HL-60/S4 (cell line): ENCODE results near the gene C16orf86.

Source experiments
- in situ Hi-C: fragments of 300-500 bp; cut with MboI; formaldehyde crosslinking; loops from 2 replicates; pipeline ENCODE4 v1.14.3; 2022; ENCODE audit warnings: low sequenced_read_pairs

The C16orf86 gene, protein sequence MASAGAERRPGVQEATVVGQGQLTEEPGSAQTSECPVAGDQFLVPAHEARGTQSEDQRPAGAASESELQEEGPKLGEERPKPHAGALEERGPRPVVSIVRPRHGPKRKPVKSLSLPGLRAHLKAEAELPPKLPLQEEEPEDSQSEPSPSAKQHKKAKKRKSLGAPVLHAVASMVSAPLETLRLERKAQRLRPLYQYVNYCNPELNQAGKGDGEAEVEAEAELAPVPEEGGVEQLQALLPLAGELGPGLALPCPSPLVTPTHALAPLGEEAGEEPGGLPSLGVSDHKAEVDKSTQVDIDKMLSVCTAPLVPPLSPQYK

DNA sequence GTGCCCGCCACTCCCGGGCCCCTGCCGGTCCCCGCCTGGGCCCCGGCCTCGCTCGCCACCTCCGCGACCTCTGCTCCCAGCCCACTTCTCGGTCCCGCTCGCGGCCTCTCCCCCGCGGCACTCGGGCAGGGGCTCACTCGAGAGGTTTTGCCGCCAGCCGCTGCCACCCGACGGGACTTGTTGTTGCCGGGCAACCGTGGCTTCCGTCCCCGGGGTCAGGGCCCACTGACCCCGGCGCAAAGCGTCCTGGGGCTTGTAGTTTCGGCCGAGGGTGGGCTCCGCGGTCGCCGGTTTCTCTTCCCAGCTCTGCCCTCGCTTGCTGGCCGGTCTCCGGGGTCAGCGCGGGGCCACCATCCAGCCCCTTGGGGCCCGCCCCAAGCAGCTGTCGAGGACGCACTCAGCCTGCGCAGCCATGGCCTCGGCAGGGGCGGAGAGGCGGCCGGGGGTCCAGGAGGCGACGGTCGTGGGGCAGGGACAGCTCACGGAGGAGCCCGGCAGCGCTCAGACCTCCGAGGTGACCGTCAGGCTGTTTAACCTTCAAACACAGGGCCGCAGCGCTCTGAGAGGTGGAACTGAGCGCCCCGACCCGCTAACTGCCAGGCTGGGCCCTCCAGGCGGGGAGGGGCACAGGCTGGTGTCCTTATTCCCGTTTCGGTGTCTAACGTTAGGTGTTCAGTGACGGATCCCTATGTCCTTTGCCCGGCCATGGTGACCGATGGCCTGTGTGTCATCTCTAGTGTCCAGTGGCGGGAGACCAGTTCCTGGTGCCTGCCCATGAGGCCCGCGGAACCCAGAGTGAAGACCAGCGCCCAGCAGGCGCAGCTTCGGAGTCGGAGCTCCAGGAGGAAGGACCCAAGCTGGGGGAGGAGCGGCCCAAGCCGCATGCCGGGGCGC lies at the start of gene C16orf86, which contains the start of gene ENKD1:
Gene C16orf86 (plus strand): TSS at position 256 of the 894 bp plus-strand sequence. CDS start 157 bp downstream, at position 413.
Gene ENKD1 (minus strand): TSS at position 192 of the 894 bp plus-strand sequence. CDS start 308 bp downstream, outside the sequence.
- in situ Hi-C loops = loop anchor here (10.0 kb wide), 1 partner anchor 268 kb away; the partner anchor contains the start of genes CTRL and PSMB10

DNA sequence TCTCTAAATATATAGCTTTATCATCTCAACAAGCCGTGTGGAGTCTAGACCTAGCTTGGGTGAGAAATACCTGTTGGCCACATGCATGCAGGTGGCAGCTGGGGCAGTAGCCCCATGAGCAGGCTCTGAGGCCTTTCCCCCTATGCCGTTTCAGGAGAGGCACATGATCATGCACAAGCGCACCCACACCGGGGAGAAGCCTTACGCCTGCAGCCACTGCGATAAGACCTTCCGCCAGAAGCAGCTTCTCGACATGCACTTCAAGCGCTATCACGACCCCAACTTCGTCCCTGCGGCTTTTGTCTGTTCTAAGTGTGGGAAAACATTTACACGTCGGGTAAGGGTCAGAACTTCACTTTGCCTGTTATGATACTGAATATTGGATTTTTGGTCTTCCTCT lies 38.4 kb upstream of the C16orf86 start:
- in situ Hi-C loops = no loop called here

DNA sequence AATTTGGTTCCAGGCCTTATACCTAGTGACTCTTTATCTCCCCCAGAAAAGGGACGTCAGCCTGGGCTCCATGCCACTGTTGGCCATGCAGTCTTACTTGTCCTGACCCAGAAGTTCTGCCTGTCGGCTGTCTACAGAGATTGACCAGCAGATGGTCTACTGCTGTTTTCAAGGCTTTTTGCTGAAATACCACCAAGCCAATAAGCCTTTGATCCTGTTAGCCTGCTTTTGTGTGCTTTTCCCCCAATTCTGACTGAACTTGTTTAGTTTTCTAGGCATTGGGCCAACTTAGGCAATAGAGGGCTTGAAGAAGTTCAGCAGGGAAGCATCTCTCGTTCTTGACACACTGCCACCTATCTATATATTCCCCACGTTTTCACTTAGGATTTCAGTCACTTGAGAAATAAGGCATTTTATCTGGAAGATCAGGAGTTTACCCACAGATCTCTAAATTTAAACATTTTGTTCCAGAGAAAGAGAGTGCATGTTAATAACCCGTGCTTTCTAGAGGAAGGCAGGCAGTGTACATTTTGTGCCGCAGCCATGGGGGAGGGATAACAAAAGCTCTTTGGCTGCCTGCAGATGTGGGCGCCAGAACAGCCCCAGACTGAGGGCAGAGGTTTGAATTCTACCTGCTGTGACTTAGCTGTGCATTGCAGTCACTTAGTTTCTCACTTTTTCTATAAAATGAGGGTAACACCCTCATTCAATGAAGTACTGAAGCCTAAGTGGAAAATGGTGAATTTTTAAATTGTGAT lies 34.0 kb upstream of the C16orf86 start:
- in situ Hi-C loops = no loop called here

DNA sequence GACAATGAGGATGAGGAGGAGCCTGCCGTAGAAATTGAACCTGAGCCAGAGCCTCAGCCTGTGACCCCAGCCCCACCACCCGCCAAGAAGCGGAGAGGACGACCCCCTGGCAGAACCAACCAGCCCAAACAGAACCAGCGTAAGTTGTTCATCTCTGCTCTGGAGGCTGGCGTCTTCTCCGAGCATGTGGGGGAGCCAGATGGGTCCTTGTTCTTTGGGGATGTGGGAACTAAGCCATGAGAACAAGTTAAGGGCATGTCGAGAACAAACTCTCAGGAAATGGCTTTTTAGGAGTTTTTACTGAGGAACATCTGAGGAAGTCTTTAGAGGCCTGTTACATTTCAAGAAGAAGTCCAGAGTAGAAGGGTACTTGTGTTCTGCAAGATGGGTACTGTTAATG lies 29.9 kb upstream of the C16orf86 start:
- in situ Hi-C loops = no loop called here

DNA sequence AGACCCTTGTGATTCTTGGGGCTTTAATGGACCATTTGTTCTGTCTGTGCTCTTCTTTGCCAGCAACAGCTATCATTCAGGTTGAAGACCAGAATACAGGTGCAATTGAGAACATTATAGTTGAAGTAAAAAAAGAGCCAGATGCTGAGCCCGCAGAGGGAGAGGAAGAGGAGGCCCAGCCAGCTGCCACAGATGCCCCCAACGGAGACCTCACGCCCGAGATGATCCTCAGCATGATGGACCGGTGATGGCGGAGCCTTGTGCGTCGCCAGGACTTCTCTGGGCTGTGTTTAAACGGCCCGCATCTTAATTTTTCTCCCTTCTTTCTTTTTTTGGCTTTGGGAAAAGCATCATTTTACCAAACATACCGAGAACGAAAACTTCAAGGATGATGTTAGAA lies 29.0 kb upstream of the C16orf86 start:
- in situ Hi-C loops = no loop called here

DNA sequence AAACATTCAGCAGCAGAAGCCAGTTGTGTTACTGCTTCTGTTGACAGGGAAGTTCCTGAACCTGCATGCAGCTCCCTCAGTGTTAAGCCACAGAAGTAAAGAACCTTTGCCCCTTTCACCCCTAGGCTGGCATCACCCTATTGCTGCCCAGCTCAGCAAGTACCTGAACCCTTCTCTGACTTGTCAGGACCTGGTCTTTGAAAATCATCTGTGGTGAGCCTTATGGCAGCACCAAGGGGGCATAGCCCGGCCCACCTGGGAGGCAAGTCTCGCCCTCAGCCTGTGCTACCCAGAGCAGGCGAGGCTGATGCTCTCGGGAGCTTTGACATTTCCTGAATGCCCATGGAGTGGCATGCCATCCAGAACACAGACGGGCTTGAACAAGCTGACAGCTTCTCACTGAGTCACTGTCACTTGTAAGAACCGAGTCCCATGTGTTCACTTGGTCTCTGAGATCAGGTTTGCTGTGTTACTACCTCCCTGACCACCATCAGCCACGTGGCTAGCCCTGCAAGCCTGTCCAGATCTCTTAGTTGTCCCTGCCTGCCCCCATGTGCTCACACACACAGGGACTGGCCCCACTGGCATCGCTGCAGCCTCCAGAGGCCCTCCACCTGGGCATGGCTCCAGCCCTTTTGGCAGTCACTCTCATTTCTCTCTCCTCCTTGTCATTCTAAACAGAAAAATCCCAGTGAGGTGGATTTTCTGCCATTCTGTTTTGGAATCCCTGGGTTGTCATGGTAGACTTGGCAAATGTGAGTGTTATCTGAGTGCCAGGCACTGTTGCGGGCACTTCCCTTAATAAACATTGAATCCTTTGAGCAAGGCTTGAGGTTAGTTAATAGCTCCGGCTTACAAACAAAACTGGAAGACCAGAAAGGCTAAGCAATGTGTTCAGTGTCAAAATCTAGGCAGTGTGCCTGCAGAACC lies 24.6 kb upstream of the C16orf86 start:
- in situ Hi-C loops = loop anchor here (5.0 kb wide), 1 partner anchor 95 kb away; no protein-coding TSS in a partner anchor

DNA sequence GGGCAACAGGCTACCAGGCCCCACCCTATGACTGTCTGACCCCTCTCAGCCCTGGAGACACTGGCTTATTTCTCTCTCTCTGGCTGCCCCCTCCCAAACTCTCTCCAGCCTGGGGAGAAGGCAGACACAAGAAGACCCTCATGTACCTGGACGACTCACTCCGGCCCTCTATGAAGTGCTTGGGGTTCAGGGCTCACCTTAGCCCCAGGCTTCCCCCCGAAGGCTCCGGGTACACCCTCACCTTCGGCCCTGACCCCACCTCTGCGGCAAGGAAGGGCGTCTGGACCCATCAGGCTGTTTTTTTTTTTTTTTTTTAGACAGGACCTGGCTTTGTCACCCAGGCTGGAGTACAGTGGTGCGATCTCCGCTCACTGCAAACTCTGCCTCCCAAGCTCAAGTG lies 22.6 kb upstream of the C16orf86 start:
- in situ Hi-C loops = loop anchor here (5.0 kb wide), 1 partner anchor 97 kb away; no protein-coding TSS in a partner anchor

DNA sequence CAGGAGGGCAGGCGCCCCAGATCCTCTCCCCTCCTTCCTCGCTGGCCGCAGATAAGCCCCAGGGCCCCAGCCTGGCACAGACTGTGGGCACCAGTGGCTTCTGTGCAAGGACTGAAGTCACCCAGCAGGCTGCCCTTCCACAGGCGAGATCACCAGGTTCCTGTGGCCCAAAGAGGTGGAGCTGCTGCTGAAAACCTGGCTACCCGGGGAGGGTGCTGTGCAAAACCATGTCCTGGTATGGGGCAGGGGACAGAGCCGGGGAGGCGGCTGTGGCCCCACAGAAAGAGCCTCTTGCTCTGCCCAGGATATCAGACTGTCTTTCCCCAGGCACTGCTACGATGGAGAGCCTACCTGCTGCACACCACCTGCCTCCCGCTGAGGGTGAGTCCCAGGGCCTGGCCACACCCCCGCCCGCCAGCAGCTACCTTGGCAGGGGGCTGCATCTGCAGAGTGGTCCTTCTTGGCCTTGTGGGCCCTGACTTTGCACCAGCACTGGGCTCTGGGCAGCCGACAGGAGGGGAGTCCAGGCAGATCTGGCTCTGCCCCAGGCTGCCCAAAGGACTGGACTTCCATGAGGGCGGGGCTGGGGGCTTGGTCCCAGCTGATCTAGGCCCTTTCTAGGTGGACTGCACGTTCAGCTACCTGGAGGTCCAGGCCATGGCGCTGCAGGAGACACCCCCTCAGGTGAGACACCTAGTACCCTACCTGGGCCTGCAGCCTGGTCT lies 21.1 kb upstream of the C16orf86 start:
- in situ Hi-C loops = no loop called here

DNA sequence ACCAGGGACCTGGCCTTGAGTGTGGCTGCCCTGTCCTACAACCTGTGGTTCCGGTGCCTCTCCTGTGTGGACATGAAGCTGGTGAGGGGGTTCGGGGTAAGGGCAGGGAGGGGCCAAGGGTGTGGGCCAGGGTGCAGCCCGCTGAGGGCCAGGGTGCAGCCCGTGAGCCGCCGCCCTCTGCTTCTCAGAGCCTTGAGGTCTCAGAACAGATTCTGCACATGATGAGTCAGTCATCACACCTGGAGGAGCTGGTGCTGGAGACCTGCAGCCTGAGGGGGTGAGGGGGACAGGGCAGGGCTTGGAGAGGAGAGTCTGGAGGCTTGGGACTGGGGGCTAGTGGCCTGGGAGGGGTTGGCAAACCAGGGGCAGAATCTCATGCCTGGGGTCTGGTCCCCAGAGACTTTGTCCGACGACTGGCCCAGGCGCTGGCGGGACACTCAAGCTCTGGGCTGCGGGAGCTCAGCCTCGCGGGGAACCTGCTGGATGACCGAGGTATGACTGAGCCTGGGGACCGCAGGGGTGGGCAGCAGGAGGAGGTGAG lies 19.4 kb upstream of the C16orf86 start:
- in situ Hi-C loops = no loop called here

DNA sequence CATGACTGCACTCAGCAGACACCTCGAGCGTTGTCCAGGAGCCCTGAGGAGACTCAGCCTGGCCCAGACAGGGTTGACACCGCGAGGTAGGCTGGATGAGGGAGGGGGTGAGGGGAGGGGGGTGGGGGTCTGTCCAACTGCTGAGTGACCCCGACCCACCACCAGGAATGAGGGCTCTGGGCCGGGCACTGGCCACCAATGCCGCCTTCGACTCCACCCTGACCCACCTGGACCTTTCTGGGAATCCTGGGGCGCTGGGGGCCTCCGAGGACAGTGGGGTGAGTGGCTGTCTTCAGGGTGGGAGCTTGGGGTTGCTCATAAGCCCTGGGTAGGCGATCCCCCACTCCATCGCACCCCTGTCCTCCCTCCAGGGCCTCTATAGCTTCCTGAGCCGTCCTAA lies 18.9 kb upstream of the C16orf86 start:
- in situ Hi-C loops = no loop called here

DNA sequence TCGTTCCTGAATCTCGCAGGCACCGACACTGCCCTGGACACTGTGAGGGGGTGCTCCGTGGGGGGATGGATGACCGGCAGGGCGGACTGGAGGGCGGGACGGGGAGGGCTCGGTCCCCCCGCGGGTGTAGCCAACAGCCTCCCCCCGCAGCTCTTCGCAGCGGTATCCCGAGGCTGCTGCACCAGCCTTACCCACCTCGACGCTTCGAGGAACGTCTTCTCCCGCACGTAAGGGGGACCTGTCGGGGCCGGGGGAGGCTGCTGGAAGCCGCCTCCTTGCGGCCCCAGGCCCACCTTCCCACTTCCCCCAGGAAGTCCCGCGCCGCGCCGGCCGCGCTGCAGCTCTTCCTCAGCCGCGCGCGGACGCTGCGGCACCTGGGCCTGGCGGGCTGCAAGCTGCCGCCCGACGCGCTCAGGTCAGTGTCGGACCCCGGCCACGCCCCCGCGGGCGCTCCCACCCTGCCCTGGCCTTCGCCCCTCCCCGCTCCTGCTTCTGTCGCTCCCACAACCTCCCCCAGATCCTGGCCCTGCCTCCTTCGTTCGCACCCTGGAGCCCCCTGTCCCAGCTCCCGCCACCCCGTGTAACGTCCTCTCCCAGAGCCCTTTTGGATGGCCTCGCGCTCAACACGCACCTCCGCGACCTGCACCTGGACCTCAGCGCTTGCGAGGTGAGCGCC lies 18.4 kb upstream of the C16orf86 start:
- in situ Hi-C loops = no loop called here

DNA sequence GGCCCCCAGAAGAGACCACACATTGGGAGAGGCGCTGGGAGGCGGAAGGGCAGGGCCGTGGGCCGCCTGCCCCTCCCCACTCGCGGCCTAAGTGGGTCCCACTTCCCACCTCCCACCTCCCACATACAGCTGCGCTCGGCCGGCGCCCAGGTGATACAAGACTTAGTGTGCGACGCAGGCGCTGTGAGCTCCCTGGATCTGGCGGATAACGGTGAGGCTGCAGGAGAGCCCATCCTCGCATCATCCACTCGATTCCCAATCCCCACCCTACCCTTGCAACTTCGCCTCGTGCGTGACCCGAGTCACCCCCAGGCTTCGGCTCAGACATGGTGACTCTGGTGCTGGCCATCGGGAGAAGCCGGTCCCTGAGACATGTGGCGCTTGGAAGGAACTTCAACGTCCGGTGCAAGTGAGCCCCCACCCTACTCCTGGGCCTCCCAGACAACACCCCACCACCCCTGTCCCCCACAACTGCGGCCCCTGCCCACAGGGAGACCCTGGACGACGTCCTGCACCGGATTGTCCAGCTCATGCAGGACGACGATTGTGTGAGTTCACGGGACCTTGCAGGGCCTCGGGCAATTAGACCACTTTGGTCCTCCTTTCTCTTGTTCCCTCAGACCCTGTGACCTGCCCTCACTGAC lies 17.7 kb upstream of the C16orf86 start:
- in situ Hi-C loops = no loop called here

DNA sequence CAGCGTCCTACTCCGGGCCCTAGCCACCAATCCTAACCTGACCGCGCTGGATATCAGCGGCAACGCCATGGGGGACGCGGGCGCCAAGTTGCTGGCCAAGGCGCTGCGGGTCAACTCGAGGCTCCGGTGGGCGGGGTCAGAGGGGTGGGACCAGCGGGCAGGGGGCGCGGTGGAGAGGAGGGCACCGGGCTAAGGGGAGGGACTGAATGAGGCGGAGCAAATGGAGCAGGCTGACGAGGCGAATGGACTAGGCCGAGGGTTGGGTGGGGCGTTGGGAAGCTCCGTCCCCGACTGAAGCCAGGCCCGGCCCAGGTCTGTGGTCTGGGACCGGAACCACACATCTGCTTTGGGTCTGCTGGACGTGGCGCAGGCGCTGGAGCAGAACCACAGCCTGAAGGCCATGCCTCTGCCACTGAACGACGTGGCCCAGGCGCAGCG lies 17.1 kb upstream of the C16orf86 start:
- in situ Hi-C loops = no loop called here

DNA sequence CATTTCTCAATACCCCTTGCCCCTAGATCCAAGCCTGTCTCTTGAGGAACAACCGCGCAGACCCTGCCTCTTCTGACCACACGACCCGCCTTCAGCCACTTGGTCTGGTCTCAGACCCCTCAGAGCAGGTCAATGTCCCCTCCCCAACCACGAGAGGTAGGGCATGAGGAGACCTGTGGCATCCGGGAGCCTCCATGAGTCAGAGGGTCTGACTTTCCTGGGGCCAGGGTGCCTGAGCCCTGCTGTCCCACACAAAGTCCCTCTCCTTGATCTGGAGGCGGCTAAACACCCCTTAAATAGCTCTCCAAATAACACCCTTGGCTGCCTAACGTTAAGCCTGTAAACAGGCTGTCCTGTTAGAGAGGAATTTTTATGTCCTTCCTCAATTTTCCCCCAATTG lies 16.6 kb upstream of the C16orf86 start:
- in situ Hi-C loops = no loop called here

DNA sequence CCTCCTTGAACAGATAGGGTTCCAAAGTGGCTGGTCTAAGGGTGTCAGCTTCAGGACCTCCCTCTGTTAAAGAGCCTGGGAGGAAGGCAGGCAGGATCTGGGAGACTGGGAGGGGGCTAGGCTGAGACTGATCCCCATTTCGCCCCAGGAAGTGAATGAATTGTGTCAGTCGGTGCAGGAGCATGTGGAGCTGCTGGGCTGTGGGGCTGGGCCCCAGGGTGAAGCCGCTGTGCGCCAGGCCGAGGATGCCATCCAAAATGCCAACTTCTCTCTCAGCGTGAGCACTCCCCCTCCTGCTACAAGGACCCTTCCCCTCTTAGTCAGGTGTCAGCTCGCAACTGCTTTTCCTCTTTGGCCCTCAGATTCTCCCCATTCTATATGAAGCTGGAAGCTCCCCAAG lies 15.6 kb upstream of the C16orf86 start:
- in situ Hi-C loops = no loop called here

DNA sequence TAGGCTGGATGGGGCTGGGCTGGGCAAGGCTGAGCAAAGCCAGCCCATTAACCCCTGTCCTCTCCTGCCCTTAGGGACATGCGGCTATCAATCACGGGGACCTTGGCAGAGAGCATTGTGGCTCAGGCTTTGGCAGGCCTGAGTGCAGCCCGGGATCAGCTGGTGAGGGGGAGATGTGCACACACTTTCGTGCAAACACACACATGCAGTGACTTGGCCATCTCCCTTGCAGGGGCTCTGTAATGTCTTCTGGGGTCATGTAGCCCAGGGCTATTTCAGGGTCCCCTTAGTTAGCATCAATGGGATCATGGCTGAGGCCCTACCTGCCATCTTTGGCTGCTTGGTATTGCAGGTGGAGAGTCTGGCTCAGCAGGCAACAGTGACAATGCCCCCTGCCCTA lies 14.8 kb upstream of the C16orf86 start:
- in situ Hi-C loops = no loop called here

DNA sequence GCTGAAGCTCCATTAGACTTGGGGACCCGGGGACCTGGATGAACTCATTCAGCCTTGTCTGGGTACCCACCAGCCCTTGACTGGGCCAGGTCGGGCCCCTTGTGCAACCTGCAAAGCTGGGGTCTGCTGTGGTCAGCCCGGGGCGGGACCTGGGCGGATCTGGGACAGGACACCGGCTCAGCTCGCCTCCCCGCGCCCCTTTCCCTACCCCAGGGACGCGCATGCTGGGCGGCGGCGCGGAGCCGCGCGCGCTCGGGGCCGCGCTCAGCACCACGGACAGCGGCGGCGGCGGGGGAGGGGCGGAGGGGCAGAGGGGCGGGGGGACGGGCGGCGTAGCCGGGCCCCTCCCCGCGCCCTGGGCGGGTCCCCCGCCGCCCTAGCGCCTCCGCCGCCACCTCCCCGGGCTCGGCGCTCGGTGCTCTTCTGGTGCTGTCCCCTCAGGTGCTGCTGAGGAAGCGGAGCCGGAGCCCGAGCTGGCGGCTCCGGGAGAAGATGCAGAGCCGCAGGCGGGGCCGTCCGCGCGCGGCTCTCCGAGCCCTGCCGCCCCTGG lies 14.0 kb upstream of the C16orf86 start:
- in situ Hi-C loops = no loop called here
